HG03095 (cell line): ENCODE measurements around the gene GPLD1.
"Not testable (repeated sequence)": the region's sequence is repeated elsewhere in the genome, so short reads cannot be mapped to it uniquely, and the experiment has no call there.

Source experiments
- ATAC-seq: cut with Tn5 transposase; IDR thresholded peaks from one replicate; pipeline ENCODE4 v1.9.1; 2021; ENCODE audit warnings: moderate library complexity; ENCODE audit not compliant: unreplicated experiment

GPLD1 gene, protein sequence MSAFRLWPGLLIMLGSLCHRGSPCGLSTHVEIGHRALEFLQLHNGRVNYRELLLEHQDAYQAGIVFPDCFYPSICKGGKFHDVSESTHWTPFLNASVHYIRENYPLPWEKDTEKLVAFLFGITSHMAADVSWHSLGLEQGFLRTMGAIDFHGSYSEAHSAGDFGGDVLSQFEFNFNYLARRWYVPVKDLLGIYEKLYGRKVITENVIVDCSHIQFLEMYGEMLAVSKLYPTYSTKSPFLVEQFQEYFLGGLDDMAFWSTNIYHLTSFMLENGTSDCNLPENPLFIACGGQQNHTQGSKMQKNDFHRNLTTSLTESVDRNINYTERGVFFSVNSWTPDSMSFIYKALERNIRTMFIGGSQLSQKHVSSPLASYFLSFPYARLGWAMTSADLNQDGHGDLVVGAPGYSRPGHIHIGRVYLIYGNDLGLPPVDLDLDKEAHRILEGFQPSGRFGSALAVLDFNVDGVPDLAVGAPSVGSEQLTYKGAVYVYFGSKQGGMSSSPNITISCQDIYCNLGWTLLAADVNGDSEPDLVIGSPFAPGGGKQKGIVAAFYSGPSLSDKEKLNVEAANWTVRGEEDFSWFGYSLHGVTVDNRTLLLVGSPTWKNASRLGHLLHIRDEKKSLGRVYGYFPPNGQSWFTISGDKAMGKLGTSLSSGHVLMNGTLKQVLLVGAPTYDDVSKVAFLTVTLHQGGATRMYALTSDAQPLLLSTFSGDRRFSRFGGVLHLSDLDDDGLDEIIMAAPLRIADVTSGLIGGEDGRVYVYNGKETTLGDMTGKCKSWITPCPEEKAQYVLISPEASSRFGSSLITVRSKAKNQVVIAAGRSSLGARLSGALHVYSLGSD

DNA sequence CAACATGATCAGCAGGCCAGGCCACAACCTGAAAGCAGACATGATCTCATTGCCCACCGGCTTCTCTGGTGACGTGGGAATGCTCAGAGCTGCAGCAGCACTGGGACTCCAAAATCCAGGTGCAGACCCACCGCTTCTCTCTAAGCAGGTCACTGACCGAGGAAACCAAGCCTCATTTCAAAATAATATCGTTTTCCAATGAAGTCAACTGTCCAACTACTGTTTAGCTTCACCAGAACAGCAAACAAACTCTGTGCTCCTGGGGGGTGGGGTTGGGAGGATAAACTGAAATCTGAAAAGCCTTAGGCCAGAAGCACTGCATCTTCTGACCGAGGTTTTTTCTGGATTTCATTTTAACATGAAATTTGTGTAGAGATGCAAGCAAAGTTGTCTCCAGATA is at the start of gene GPLD1:
GPLD1 (minus strand) TSS at position 109 of the 400 bp plus-strand sequence; CDS start at position 42, 67 bp downstream.
- no peak for ATAC-seq

DNA sequence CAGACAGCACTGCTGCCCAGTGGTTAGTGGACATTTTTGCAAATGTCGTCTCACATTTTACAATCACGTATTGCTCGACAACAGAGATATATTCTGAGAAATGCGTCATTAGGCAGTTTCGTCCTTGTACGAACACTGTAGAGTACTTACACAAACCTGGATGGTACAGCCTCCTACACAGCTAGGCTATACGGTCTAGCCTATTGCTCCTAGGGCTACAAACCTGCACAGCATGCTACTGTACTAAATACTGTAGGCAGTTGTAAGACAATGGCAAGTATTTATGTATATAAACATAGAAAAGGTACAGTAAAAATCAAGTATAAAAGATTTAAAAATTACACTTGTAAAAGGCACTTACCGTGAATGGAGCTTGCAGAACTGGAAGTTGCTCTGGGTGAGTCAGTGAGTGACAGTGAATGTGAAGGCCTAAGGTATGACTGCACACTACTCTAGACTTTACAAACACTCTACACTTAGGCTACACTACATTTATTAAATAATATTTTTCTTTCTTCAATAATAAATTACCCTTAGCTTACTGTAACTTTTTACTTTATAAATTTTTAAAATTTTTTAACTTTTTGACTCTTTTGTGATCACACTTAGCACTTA is 48.5 kb upstream of the GPLD1 start:
- no peak for ATAC-seq

DNA sequence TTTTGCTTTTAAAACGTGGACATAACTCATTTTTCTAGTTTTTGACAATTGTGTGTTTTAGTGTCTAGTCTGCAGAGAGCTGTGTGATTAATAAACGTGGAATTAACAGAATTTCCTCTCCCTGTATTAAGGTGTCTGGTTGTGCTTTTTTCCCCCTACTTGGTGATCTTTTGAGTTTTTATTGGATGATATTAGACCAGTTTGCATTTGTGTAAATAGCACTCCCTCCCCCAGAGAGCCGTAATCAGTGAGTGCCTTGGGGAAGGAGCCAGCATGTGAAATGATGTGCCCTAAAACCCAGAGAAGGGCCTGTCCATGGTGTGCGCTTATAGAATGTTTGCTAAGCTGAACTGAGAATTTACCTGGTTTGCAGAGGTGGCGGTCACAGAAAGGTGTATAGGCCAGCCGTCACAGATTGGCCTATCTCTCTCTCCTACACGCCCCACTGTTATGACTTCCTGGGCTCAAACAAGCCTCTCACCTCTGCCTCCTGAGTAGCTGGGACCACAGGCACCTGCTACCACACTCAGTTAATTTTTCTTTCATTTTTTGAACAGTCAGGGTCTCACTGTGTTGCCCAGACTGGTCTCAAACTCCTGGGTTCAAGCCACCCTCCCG is 47.8 kb upstream of the GPLD1 start:
- no peak for ATAC-seq

DNA sequence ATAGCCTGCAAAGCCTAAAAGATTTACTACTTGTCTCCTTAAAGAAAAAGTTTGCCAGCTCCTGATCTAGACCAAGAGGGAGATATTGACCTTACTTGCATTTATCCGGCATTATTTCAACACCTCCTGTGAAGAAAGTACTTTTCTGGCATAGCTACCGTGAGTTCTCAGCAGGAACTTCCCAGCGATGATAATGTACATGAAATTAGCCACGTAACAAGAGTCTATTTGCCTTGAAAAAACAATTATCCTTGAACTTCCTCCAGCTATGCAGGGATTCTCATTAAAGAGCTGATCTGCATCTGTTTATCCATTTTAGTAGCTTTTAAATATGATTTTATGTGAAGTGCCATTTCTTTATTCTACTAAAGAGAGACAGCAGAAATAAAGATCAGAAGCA is 47.1 kb upstream of the GPLD1 start:
- ATAC-seq: no peak

DNA sequence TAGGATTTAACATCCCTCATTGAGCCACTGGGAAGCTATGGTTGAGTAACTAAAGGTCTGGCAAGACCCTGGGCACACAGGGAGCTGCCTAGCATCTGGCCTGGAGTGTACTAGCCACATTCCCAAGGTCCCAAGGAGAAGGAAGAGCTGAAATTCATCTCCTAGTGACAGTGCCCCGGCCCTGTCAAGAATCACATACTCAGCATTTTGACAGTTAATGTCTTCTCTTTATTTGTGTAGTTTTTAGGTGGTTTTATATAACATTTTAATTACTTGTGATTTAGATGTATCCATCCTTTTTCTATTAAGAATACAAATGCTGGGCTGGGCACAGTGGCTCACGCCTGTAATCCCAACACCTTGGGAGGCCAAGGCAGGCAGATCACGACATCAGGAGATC is 45.8 kb upstream of the GPLD1 start:
- no peak for ATAC-seq

DNA sequence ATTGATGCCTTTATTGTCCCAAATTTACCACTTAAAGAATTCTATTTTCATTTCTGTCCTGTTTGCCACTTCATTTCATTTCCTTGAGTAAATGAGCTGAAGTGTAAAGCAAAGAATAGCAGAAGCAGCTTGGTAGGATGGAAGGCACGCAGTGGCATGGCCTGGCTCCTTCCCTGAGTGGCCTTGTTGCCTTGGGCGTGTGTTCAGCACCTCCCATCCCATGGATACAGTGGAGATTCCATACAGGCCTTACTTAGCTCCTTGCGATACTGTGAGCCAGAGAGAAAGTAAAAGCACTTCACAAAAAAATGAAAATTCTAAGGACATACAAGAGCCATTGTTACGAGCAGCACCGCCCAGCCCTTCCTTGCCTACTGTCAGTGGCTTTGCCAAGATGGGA is 45.0 kb upstream of the GPLD1 start:
- ATAC-seq: no peak

DNA sequence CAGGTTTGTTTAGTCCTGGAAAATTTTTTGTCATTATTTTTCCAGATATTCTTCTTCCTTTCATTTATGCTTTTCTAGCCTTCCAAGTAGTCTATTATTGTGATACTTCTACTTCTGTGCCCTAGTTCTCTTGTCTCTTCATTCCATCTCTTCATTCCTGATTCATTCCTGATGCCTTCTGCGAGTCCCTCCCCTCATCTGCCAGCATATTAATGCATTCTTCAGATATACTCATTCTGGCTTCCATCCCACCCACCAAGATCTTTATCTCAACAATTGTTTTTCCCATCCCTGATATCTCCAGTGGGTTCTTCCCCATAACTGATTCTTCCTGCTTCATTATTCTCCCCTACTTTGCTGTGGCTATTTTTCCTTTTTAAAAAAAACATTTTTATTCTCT is 40.6 kb upstream of the GPLD1 start:
- no peak for ATAC-seq

DNA sequence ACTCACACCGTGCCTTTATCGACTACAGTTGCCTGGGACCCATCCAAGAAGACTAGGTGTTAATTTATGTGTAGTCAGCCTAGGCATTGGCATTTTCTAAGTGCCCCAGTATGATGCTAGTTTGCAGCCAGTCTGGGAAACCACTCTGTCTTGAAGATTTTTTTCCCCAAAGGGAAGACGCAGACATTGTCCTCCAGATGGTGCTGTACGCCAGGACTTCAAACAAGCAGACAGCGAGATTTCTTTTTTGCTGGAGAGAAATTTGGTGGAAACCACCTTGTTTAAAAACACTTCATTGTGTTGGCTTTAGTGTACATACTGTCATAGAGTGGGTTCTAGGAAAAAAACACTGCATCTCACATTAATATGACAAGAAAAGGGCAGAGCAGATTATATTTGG is 35.4 kb upstream of the GPLD1 start:
- no peak for ATAC-seq

DNA sequence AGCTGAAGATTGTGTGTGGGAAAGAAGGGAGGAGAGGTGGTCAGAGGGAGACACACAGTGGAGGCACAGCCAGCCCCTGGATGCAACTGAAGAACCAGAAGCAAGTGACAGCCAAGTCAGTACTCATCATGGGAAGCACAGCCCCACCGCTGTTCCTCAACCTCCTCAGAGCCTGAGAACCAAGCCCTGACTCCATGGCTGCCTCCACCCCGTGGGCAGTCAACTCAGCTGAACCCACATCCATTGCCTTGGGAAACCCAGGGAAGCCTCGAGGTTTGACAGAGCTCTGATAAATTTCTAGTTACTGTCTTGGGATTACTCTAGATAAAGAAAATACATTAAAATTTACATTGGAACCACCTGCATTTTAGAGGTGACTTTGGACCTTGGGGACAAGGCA is 35.0 kb upstream of the GPLD1 start:
- ATAC-seq: no peak

DNA sequence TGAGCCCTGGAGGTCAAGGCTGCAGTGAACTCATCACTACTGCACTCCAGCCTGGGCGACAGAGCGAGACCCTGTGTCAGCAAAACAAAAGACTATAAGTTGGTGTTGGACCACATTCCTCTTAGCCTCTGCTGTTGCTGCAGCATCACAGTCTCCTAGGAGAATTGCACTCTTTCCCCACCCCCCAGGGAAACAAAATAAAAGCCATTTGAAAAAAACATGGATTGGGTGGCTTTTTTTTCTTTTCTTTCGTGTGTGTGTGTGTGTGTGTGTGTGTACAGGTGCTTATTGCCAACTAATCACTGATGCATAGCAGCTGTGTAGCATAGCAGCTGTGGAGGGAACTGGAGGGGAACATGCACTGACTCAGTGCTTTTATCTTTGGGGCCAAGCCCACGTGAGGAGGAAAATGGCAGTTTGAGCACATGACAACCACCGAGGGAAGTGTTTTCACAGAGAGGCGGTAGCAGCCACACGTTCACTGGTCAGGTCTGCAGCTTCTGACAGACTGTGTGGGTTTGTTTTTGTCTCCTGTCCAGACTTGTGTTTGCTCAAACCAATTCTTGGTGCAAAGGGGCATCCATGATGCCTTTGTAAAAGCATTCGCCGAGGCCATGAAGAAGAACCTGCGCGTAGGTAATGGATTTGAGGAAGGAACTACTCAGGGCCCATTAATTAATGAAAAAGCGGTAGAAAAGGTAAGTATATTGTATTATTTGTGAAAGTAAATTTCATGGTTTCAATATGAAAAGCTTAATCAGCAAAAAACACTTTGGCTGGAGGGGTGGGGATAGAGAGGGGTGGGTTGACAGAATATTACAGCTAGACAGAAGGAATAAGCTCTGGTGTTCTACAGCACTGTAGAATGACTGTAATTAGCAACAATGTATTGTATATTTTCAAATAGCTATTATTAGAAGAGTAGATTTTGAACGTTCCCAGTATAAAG is 33.1 kb upstream of the GPLD1 start:
- no peak for ATAC-seq

DNA sequence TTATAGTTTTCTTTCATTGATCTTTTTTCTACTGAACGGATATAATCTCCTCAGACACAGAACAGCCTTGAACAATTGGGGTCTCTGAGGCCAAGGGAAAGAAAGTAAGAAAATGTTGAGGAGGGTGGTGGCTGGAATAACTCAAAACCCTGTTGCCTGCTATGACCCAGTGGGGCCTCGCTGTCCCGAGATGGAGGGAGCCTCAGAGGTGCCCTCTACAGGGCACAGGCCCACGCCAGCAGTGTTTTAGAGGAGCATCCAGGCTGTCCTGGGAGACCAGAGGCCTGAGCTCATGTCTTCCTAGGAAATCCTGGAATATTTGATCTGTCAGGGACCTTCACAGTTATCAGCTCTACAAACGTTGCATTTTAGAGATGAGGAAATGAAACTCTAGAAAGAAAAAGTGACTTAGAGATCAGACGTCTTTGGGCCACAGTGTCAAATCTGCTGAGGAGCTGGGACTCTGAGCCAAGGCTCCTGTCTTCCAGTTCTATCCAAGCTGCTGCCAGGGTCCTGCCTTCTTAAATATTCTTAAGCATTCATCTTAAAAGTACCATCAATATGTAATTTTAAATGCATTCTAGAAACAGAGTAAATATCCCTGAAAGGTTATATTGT is 31.7 kb upstream of the GPLD1 start:
- ATAC-seq: peak; percentile 44

DNA sequence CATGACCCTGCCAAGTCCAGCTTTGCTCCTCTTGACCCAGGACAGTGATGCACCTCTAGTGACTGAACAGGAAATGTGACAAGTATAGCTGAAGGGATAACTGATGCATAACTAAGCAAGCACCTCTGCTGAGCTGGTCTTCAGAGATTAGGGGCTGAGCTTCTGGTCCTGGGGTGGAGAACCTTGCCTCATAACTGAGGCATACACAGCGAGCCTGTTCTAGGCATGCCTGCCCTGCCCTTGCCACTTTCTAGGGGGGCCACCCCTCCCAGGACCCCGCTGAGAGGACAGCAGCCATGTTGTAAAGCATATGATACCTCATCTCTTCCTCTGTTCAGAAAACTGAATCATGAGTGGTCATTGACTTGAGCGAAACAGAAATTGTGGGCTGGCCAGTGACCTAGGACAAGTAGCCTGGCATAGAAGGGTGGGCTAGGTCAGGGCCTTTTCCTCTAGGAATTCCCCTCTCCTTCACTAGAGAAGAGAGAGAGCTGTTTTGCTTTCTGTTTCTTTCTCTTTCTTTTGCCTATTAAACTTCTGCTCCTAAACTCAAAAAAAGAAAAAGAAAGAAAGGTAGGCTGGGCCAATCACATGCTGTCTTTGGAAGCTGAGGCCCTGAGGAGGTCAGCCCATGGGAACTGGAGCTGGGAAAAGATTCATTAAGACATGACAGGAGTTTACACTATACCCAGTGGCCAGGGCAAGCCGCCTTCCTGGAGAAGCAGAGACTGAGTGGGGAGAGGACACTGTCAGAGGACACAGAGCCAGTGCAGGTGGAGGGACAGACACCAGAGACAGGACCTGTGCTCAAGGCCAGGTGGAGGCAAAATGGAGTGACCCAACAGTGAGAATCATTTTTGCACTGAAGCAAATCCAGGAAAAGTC is 28.5 kb upstream of the GPLD1 start:
- ATAC-seq: peak; percentile 80

DNA sequence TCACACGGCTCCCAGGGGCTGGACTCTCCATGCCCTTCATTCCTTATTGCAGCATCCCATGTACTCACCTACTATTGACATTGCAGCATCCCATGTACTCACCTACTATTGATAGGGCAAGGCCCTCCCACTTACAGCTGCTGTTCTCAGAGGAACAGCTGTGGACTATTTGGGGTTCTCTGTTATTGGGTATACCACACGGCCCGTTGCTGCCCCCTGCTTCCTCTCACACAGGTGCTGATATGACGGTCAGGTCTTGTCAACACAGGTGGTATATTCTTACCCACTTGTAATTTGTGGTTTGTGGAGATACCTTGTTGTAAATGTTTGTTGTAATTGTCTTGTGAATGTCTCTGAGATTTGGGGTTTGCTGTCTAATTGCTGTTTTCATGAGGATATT is 24.2 kb upstream of the GPLD1 start:
- no peak for ATAC-seq

DNA sequence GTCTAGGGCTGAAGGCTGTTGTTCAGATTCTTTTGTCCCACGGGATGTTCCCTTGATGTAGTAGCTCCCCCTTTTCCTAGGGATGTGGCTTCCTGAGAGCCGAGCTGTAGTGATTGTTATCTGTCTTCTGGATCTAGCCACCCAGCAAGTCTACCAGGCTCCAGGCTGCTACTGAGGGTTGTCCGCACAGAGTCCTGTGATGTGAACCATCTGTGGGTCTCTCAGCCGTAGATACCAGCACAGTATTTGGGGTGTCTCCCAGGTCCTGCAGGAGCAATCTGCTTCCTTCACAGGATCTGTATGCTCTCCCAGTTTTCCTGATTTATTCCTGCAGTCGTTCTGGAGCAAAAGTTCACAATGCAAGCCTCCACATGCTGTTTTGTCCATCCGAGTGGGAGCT is 22.6 kb upstream of the GPLD1 start:
- not testable (repeated sequence) for ATAC-seq

DNA sequence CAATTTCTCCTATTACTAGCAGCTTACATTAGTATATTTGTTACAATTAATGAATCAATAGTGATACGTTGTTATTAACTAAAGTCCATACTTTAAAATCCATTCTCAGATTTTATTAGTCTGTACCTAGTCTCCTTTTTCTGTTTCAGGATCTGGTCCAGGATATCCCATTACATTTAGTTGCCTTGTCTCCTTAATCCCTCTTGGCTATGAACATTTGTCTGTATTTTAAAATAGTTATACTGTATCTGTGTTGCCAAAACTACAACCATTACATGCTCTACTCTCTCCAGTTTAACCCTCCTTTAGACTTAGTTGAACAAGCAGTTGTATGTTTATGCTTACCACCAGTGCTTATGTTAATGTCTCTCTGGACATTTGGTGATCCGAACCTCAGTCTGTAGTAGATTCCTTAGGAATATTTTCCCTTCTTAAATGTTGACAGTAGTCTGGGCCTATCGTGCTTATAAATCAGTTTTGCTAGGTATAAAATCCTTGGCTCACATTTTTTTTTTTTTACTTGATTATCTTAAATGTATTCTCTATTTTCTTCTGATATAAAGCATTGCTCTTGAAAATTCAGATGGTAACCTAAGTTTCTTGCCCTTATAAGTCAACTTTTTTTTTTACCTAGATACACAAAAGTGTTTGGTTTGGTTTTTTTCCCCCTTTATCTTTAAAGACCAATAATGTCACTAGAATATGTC is 17.6 kb upstream of the GPLD1 start:
- no peak for ATAC-seq

DNA sequence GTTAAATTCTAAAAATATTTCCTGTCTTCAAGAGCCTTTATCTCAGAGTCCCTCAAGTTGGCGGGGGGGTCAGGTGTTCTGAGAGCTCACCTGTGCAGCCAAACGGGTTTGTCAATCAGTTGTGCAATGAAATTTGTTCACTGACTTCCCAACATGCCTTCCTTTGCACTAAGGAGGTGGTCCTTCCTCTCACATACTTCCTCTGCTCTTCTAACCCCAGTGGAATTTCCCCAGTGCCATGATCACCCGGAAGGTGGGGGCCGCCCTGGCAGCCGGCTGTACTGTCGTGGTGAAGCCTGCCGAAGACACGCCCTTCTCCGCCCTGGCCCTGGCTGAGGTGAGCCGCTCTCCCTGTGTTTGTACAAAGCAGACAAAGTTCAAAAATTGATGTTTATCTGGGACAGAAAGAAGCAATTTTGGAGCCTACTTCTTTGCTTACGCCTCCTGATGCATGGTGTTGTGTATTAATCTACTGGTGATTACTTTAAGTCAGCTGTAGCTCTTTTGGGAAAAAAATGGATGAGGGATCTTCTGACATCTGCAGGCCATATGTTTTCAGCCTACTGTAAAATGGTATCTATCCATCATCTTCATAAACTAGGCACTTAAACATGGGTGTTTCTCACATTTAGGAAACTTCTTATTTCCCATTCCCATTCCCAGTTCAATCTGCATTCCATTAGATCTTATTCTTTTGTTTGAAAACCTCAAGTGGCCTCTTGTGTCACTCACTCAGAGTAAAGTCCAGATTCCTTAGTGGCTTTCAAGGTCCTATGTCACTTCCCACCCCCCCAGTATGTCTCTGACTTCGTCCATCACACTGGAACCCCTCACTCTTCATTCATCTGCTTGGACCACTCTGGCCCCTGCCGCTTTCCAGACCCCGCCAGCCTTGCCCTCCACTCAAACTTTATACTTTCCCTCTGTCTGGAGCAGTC is 15.5 kb upstream of the GPLD1 start:
- ATAC-seq: no peak

DNA sequence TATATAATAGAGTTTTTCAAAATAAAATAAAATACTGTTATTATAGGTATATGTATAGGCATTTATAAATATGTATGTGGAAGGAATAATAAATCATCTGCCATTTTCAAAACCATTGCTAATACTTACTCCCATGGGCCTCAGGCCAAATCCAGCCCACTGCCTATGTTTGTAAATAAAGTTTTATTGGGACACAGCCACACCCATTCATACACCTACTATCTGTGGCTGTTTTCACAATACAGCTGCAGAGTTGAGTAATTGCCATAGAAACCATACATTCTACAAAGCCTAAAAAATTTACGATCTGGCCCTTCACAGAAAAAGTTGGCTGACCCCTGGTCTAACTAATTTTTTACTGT is 14.9 kb upstream of the GPLD1 start:
- no peak for ATAC-seq
